ENCODE results near the gene SLC15A3. TPM values are rescaled to one million over a fixed set of nuclear protein-coding genes. Genes with fewer than 3 reads are reported as not detected.

The SLC15A3 gene
- total RNA-seq, 1 donor from 2014 or later: 1.3 TPM

GRCh38 chr11:60987577-60988277, 35.8 kb upstream of the SLC15A3 start:
- DNase-seq (ENCODE audit: low read depth) (no peak), FAIRE-seq (no peak)
- Histone ChIP-seq H3K27me3 (ENCODE audit: control insufficient read depth, insufficient read depth, low read length) (no peaks in the 10 kb centered on the region), H3K4me3 (ENCODE audit: low read depth, low read length) (no peak overlapping the region), H3K36me3 (ENCODE audit: control insufficient read depth, insufficient read depth, low read length) (no peaks in the 10 kb centered on the region)
- TF ChIP-seq, protein P1, sequence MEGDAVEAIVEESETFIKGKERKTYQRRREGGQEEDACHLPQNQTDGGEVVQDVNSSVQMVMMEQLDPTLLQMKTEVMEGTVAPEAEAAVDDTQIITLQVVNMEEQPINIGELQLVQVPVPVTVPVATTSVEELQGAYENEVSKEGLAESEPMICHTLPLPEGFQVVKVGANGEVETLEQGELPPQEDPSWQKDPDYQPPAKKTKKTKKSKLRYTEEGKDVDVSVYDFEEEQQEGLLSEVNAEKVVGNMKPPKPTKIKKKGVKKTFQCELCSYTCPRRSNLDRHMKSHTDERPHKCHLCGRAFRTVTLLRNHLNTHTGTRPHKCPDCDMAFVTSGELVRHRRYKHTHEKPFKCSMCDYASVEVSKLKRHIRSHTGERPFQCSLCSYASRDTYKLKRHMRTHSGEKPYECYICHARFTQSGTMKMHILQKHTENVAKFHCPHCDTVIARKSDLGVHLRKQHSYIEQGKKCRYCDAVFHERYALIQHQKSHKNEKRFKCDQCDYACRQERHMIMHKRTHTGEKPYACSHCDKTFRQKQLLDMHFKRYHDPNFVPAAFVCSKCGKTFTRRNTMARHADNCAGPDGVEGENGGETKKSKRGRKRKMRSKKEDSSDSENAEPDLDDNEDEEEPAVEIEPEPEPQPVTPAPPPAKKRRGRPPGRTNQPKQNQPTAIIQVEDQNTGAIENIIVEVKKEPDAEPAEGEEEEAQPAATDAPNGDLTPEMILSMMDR (IDR thresholded peaks at IDR 0.05; ENCODE audit: insufficient read depth, low read length, severe bottlenecking): no peak

DNA sequence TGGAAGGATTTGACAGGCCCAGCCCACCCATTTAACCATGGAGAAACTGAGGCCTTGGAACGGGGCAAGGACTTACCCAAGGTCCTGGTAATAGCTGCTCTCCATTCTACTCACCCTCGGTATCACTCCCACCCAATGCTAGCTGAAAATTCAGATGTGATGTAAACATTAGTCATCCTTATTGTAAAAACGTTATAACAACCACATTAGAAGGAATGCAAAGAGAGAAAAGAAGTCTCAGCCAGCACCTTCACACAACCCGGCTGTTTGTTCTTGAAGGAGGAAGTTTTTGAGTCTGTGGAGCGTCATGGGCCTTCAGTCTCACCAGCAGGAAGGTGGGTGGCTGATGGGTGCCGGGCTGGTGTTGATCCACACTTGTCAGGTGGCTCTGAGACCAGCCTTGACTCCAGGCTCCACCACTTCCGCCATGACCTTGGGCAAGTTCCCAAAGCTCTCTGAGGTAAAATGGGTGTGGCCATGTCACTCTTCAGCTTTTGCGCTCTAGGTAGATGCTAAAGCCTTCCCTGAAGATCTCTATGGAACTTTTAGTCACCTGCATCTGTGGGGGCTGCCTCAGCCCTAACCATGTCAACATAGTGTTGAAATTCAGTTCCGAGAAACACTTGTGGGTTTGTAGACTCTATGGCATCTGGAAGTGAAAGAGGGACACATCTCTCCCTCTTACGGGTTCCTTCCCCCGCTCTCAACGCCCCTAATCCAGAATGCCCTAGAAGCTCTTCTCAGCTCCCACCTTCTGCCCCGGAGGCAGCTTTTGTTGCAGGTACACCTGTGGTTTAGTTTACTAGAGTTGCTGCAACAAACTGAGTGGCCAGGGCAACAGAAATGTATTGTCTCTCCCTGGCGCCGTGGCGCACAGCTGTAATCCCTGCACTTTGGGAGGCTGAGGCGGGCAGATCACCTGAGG, 34.3 kb upstream of the SLC15A3 start:
- no peaks in the 10 kb centered on the region for H3K27me3 ChIP-seq (ENCODE audit: control insufficient read depth, insufficient read depth, low read length)
- TF ChIP-seq, protein P1 (IDR thresholded peaks at IDR 0.05; ENCODE audit: insufficient read depth, low read length, severe bottlenecking): no peak
- no peak overlapping the region for H3K4me3 ChIP-seq (ENCODE audit: low read depth, low read length)
- DNase-seq (ENCODE audit: low read depth) (peak; percentile 95), FAIRE-seq (peak; percentile 84)
- H3K36me3 ChIP-seq (ENCODE audit: control insufficient read depth, insufficient read depth, low read length): no peaks in the 10 kb centered on the region

GRCh38 chr11:60985501-60985900, 33.5 kb upstream of the SLC15A3 start:
- FAIRE-seq: no peak
- DNase-seq (ENCODE audit: low read depth): no peak

DNA sequence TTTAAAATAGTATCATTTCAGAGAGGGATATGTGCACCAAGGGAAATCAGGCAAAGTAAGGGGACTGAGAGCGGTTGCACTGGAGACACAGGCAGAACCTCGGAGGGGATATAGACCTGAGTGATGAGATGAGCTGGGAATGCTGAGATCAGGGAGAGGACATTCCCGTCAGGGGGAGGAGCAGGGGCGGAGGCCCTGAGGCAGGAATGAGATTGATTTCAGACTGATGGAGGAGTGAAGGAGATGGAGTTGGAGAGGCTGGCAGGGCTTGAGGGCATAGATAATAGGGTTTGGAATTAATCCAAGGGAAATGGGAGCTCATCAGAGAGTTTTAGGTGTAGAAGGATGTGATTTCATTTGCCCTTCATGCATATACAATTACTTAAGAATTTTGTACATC, 32.7 kb upstream of the SLC15A3 start:
- no peak overlapping the region for H3K4me3 ChIP-seq (ENCODE audit: low read depth, low read length)
- no peaks in the 10 kb centered on the region for H3K36me3 ChIP-seq (ENCODE audit: control insufficient read depth, insufficient read depth, low read length)
- H3K27me3 ChIP-seq (ENCODE audit: control insufficient read depth, insufficient read depth, low read length): no peaks in the 10 kb centered on the region
- FAIRE-seq (no peak), DNase-seq (ENCODE audit: low read depth) (no peak)
- TF ChIP-seq, protein P1 (IDR thresholded peaks at IDR 0.05; ENCODE audit: insufficient read depth, low read length, severe bottlenecking): no peak

More at GRCh38 chr11:60985501-60985900, 33.5 kb upstream of the SLC15A3 start:
- Histone ChIP-seq H3K4me3 (ENCODE audit: low read depth, low read length) (no peak overlapping the region), H3K27me3 (ENCODE audit: control insufficient read depth, insufficient read depth, low read length) (no peaks in the 10 kb centered on the region), H3K36me3 (ENCODE audit: control insufficient read depth, insufficient read depth, low read length) (no peaks in the 10 kb centered on the region)
- TF ChIP-seq, protein P1 (IDR thresholded peaks at IDR 0.05; ENCODE audit: insufficient read depth, low read length, severe bottlenecking): no peak

GRCh38 chr11:60984149-60984548, 32.2 kb upstream of the SLC15A3 start:
- TF ChIP-seq, protein P1 (IDR thresholded peaks at IDR 0.05; ENCODE audit: insufficient read depth, low read length, severe bottlenecking): no peak
- no peak for FAIRE-seq
- Histone ChIP-seq H3K36me3 (ENCODE audit: control insufficient read depth, insufficient read depth, low read length) (no peaks in the 10 kb centered on the region), H3K27me3 (ENCODE audit: control insufficient read depth, insufficient read depth, low read length) (no peaks in the 10 kb centered on the region), H3K4me3 (ENCODE audit: low read depth, low read length) (no peak overlapping the region)
- DNase-seq (ENCODE audit: low read depth): no peak

All from bronchial epithelial cell (primary cell).